LNCaP clone FGC (cell line): Measurements from ENCODE around the gene ARHGAP22.

Experiments
- DNase-seq: peaks from one replicate; pipeline ENCODE4 v3.0.0-alpha.2; 2011; ENCODE audit warnings: low read depth
- H3K4me3 ChIP-seq: 2 replicates; pipeline ENCODE4 v1.5.1; 2011; ENCODE audit warnings: mild to moderate bottlenecking, low read depth, low read length, control low read depth
- CTCF ChIP-seq: IDR thresholded peaks from 2 replicates; pipeline ENCODE4 v1.5.1; 2012; ENCODE audit warnings: mild to moderate bottlenecking; ENCODE audit not compliant: control insufficient read depth, insufficient read depth; ENCODE audit errors: extremely low read depth

Gene ARHGAP22

GRCh38 chr10:48503293-48503911, 101.5 kb downstream of the ARHGAP22 start:
- H3K4me3 ChIP-seq = no peak overlapping the region
- DNase-seq = no peak
- TF ChIP-seq CTCF = no peak

DNA sequence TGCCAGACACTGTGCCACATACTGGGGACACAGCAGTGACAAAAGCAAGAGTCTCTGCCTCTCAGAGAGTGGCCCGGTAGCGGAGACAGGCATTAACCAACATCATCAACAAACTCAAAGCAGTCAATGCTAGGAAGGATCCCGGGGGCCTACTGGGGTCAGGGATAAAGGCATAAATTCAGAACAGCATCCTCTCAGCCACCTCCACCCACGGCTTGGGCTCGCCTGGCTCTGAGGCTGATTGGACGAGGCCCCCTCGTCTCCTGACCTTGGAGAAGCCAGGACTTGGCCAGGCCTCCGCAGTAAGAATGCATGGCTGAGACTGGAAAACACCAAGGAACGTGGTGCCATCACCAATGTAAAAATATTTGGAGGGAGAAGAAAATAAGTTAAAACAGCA, 102.1 kb downstream of the ARHGAP22 start:
- TF ChIP-seq CTCF = no peak
- H3K4me3 ChIP-seq = no peak overlapping the region
- no peak for DNase-seq

DNA sequence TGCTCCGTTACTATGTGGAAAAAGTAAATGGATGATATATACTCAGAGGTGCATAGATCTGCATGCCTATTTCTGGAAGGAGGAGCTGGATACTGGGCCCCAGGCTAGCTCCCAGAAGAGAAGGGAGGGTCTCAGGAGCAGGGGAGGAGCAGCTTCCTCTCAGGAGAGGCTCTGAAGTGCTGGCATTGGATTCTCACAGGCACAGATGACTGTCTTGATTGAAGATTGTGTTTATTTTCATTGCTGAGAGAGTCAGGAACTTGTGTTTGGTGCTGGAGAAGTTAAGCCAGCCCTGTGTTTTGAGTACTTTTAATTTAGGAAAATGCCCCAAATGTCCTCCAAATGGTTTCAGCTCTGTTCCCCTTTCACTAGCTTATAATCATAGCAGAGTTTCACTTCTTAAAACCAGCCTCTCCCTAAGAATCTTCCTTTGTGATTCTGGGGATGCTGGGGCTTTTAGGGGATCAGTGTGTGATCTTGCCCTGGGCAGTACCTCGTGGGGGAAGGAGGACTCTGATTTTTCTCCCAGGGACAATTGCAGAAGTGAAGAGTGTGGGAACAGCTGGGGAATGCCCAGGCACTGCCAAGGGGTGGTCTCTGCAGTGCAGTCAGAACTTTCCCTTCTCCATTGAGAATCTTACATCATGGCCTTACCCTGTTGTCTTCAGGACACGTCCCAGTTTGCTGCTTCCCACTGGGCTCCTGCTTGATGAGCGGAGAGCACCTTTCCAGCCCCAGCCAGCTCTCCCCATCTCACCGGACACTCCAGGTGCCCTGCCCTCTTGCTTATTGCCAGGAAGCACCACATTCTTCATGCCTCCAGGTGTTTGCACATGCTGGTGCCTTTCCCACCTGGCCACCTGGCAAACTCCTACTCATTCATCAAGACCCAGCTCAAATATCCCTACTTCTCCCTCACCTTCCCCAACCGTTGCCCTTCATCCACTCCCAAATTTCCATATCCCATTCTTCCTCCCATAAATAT, 102.8 kb downstream of the ARHGAP22 start:
- no peak for TF ChIP-seq CTCF
- H3K4me3 ChIP-seq = no peak overlapping the region
- DNase-seq = no peak

- no peak overlapping the region for H3K4me3 ChIP-seq
- no peak for DNase-seq
- no peak for TF ChIP-seq CTCF
Observed at GRCh38 chr10:48501226-48501625, 103.6 kb downstream of the ARHGAP22 start.

DNA sequence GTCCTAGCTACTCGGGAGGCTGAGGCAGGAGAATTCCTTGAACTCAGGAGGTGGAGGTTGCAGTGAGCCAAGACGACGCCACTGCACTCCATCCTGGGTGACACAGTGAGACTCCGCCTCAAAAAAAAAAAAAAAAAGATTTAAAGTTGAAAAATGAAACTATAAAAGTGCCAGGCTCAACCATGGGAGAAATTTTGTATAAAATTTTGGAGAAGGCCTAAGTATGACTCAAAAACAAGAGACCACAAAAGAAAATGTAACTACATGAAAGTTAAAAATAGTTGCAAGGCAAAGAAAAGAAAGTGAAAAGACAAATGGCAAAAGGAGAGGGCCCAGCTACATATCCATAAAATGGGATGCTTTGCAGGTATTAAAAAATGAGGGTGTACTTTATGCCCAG, 104.1 kb downstream of the ARHGAP22 start:
- DNase-seq = no peak
- TF ChIP-seq CTCF = no peak
- no peak overlapping the region for H3K4me3 ChIP-seq

GRCh38 chr10:48498940-48499510, 105.8 kb downstream of the ARHGAP22 start:
- no peak for TF ChIP-seq CTCF
- DNase-seq = no peak
- no peak overlapping the region for H3K4me3 ChIP-seq
